Endometrium (tissue), 2 donors: Measurements from ENCODE around the gene POU6F1.

ENCODE experiments used
- FAIRE-seq: peaks from 2 replicates; lab custom pipeline; 2012; peaks lifted over from hg19 to GRCh38; lab: Jason Lieb, UNC
- donor health status: control.
- donor health status: control.

Gene POU6F1

DNA sequence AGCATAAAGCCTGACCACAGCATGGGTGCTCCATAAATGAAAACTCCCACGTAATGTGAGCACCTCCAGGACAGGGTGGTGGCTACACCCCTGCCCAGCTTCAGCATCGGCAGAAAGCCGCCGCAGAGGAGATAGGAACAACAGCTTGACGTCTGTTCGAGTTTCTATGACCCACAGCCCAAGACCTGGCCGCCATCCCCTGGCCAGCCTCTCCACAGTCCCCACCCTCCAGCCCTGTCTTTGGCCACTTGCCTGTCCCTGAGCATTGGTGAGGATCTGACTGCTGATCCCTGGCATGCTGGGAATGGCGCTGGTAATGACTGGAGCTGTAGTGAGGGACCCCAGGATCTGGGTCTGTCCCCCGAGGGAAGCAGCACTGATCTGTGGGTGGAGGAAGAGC is 21.3 kb downstream of the POU6F1 start:
- FAIRE-seq: no peak

GRCh38 chr12:51195841-51196240 is 22.0 kb downstream of the POU6F1 start:
- no peak for FAIRE-seq

GRCh38 chr12:51192284-51192671 is 25.6 kb downstream of the POU6F1 start:
- no peak for FAIRE-seq

DNA sequence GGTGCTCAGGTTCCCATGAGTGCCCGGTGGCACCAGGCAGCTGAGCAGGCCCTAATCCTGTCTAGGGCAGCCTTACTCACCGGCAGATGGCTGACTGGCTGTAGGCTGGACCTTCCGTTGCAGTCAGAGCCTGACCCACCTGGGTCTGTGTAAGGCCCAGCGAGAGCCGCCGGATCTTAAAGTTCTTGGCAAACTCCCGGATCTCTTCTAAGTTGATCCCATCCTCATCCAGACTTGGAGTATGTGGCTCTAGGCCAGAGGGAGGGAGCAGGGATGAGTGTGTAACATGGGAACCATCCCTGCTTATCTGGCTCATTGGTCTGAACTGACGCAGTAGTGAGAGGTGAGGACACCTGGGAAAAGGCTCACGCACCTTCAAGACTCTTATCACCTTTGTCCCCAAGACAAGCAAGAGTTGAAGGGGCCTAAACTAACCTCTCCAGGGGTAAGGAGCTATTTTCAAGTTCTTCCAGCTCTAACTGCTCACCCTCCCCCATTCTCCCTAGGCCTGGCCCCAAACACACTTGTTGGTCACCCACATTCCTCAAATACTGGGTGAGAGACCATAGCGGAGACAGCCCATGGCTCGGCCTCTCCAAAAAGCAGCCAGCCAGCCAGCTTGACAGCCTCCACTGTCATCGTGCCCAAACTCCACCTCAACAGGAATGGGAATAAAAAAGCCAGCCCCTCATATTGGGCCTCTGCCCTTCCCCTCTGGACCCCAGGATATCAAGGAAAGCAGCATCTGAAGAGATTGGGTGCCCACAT is 26.2 kb downstream of the POU6F1 start:
- FAIRE-seq: no peak

DNA sequence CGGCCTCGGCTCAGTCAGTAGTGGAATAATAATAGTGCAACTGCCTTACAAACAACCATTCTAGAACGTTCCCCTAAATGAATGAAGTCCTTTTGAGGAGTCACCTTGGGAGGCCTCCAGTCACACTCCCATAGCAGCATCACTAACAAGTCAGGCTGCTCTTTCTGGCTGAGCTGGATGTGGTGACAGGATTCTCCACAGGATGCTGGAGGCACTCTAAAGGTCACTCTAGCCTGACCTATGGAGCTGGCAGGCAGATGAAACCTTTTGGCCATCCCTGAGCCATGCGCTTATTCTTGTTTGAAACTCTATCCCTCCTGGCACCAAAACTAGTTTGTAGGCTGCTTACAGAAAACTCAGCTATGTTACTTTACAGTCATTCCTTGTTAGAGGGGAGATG is 27.0 kb downstream of the POU6F1 start:
- no peak for FAIRE-seq

DNA sequence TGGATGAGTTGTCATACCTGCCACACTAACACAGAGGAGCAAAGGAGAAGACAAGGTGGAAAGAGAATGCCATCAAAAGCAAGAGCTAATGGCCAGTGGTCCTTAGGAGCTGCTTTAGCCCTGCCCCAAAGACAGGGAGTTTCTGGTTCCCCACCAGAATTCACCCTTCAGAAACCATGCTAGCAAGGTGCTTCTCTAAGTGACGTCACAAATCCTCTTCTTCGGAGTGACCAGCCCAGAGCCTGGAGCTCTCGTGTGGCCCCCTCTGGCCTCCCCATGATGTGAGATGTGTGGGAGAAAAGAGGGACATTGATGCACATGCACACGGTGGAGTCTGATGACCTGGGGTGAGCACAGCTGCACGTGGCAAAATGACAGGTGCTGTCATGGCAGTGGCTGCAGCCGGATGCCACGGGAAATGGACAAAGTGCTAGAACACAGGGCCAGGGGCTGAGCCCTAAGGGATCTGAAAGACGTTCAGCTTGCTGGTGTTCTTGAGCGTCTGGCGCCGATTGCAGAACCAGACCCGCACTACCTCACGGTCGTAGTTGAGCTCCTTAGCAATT is 28.0 kb downstream of the POU6F1 start:
- FAIRE-seq: no peak

DNA sequence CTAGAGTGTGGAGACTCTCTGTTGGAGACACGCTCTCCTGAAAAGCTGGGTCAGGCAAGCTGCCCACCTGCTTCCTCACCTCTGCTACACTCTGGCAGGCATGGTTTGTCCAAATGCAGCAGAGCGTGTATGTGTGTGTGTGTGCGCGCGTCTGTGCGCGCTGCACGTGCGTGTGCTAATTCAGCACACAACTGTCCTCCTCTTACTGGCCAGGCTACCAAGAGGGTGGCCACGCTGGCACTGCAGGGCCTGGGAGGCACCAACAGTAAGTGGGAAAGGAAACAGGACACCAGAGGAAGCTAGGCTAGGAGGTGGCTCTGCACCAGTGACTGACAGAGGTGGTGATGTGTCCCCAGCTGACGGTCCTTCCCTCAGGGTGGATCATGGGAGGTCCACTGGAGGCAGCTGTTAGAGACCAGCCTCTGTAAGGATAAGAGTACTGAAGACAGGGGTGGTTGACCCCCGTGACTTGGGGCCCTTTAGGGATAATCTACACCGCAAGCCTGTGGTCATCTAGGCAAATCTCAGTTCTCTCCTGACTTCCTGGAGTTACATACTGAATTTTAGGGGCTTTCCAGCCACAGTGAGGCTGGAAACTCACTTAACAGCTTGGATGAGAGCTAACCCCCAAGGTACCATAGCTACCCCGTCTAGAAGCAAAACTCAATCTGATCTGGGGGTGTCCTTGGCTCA is 29.4 kb downstream of the POU6F1 start:
- FAIRE-seq: no peak

DNA sequence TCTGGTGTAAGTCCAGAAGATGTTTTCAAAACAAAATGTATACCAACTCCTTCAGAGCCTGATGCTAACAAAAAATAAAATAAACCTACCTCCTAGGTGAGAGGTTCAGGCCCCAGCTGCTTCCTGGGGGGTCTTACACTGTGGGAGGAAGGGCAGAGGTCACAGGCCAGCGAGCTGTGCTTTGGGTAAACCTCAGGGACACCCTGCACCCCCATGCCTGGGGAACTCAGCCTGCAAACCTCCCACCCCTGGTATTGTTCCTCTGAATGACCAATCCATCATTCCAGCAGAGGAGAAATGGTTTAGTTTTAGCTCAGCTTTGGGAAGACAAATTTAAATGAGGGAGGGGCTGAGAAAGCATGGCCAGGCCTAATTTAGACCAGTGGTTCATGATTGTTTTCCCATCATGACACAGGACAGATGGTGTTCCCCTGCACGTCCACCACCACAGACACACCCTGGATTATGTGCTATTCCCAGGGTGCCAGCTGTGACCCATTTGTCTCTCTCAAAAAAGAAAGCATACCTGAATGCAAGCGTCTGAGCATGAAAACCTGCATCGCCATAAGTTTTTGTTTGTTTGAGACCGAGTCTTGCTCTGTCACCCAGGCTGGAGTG is 30.4 kb downstream of the POU6F1 start:
- no peak for FAIRE-seq

DNA sequence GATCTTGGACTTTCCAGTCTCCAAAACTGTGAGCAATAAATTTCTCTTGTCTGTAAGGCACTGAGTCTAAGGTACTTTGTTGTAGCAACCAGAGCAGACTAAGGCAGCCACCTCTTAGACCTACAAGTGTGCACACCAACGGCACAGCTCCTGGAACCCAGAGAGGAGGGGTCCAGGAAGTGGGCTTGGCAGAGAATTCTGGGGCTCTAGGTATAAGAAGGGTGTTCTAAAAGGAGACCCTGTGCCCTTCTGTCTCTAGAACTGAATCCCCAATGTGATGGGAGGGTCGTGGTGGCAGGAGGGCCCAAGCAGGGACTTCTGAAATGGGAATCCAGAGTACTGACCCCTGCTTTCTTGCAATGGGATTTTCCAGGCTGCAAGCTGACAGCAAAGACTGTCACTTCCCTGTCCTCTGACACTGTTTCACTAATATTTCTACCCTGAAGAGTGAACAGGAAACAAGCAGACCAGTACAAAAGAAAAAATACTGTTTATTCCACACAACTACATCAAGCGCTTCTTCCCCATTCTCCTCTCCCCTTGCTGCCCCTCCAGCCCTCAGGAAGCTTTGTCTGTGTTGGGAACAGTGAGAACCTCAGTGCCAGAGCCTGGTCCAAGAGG is 31.3 kb downstream of the POU6F1 start:
- FAIRE-seq: no peak

DNA sequence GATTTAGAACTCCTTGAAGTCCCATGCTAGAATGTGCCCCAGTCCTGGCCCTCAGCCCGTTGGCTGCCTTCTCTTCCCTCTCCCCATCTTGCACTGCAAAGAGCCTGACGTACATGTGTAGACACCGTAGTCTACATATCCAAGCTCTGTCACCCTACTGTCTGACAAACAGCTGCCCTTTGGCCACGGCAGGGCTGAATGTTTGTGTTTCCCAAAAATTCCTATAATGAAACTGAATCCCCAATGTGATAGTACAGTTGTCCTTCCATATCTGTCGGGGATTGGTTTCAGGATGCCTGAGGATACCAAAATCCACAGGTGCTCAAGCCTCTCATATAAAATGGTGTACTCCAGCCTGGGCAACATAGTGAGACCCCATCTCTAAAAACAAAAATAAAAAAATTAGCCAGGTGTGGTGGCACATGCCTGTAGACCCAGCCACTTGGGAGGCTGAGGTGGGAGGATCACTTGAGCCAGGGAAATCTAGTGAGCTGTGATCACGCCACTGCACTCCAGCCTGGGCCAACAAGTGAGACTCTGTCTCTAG is 32.6 kb downstream of the POU6F1 start:
- no peak for FAIRE-seq

GRCh38 chr12:51183816-51184215 is 34.0 kb downstream of the POU6F1 start:
- FAIRE-seq: no peak

GRCh38 chr12:51183349-51183748 is 34.5 kb downstream of the POU6F1 start:
- no peak for FAIRE-seq

- FAIRE-seq: no peak
Observed at GRCh38 chr12:51181558-51181957, 36.3 kb downstream of the POU6F1 start.

DNA sequence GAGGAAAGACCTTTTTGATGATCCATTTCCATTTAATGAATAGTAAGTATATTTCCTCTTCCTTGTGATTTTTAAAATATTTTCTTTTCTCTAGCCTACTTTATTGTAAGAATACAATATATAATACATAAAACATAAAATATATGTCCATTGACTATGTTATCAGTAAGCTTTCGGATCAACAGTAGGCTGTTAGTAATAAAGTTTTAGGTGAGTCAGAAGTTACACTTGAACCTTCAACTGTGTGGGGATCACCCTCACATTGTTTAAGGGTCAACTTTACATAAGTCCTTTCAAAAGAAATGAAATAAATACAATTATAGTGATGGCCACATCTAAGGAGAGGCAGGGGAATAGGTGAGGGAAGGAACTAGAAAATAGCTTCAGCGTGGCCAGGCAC is 40.0 kb downstream of the POU6F1 start:
- no peak for FAIRE-seq

DNA sequence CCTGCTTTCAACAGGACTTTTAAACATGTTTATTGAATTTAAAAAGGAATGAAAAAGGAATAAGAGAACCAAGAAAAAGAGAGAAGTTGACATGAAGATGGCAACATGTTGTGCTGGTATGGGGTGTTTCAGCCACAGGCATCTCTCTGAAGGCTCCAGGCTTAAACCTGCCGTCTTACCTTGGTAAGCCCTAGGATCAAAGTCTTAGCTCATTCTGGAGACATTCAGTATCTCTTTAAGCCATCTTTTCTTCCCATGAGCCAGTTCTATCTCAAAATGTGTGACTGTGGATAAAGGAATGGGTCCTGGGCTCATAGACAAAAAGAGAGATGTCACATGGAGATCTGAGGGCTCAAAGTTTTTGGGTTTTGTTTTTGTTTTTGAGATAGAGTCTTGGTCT is 43.4 kb downstream of the POU6F1 start:
- no peak for FAIRE-seq

DNA sequence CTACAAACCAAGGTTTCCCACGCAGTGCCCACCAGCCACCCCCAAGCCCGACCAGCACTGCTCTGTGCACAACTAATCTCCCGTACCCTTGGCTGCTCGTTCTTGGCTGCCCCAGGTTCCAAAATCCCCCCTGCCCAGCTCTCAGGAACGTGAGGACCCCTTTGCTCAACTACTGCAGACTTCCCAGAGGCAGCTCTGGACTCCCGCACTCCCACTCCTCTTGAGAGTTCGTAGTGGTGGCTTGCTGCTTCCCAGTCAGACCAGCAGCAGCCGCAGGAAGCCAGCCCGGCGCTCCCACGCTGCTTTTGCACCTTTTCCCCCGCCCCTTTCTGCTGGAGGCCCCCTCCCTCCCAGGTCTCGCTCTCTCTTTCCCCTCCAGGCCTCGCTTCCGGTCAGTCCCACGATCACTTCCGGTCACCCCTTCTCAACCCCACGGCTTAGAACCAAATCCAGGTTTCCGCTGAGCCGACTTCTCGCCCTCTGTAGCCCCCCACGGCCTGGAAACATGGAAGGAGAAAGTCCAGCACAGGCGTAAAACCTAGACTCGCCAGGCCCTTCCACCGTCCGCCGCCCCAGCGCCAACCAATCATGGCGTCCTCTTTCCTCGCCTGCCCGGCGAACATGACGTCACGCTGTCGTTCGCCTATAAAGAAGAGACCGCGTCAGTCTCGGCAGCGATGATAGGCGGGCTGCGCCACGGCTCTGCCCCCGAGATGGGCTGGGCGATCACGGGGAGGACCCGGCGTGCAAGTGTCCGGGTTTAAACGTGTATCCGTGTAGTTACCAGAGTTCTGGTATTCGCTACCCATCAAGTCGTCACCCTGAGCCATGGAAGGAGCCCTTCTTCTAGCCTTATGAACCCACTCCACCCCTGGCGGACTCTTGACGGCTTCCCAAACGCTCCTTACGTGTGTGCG is 45.1 kb downstream of the POU6F1 start, which contains the start of gene TFCP2:
TFCP2 (minus strand) TSS at position 621 of the 917 bp plus-strand sequence. CDS start 713 bp downstream, outside the sequence.
- FAIRE-seq: peak; percentile 69

DNA sequence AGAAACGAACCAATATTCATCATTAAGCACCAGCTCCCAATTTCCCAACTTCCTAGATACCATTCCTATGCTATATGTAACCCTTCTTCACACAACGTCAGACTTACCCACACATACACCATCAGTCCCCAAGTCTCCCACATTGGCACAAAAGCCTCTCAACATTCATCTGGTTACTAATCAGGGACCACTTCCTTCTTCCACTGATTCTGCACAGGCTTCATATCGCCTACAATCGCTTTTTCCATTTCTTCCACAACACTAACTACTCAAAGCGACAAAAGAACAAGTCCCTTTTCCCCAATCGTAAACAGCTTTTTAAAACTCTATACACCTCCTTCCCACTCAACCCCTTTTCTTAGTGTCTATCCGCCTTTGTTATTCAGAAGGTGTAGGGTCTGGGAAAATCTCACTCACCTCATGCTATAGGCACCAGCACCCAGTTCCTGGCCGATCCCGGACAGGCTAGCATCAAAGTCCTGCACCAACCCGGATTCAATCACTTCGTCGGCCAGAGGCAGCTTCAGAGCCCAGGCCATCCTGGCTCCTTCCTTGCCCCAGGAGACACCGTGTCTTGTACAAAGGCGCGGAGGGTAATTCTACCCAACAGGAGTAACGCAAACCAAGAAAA is 45.9 kb downstream of the POU6F1 start:
- no peak for FAIRE-seq

GRCh38 chr12:51163795-51164194 is 54.1 kb downstream of the POU6F1 start:
- no peak for FAIRE-seq

GRCh38 chr12:51162217-51162616 is 55.6 kb downstream of the POU6F1 start:
- FAIRE-seq: no peak

GRCh38 chr12:51160814-51161459 is 56.9 kb downstream of the POU6F1 start:
- FAIRE-seq: no peak
